Prostate gland (tissue), 2 donors: ENCODE data around the gene HSF2.

Experiments
- POLR2A ChIP-seq: fragments of 450-650 bp; IDR thresholded peaks from one replicate; pipeline ENCODE4 v1.6.1; 2016; ENCODE audit warnings: antibody characterized with exemption, mild to moderate bottlenecking
- TF ChIP-seq, protein P1 (sequence below), 4 experiments: fragments of 200-600 bp in 2 of 4; fragments of 450-650 bp in 2 of 4; sonication (generic) in 2 of 4; IDR thresholded peaks; 1 replicate in 3 of 4; 2 replicates in 1 of 4; pipeline ENCODE4 v1.5.1; 2016 to 2019; ENCODE audit warnings: antibody characterized with exemption in 4 of 4, mild to moderate bottlenecking in 2 of 4, moderate library complexity in 2 of 4

DNA sequence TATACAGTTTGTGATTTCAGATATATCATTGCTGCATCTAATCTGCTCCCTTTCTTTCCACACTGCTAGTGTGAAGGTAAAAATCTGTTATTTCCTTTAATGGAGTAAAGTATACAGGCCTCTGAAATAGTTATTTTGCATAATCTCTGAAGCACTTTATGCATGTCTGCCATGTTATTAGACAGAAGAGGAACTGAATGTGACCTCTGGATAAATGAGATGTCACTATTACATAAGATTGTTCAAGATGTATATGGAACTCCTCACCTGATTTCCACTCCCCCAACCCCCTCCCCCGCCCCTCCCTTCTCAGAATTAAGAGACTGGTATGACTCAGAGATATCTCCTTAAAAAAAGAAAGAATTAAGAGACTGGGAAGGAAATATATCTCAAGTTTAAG, 45.8 kb downstream of the HSF2 start:
- no peak for TF ChIP-seq POLR2A
- TF ChIP-seq, protein P1, sequence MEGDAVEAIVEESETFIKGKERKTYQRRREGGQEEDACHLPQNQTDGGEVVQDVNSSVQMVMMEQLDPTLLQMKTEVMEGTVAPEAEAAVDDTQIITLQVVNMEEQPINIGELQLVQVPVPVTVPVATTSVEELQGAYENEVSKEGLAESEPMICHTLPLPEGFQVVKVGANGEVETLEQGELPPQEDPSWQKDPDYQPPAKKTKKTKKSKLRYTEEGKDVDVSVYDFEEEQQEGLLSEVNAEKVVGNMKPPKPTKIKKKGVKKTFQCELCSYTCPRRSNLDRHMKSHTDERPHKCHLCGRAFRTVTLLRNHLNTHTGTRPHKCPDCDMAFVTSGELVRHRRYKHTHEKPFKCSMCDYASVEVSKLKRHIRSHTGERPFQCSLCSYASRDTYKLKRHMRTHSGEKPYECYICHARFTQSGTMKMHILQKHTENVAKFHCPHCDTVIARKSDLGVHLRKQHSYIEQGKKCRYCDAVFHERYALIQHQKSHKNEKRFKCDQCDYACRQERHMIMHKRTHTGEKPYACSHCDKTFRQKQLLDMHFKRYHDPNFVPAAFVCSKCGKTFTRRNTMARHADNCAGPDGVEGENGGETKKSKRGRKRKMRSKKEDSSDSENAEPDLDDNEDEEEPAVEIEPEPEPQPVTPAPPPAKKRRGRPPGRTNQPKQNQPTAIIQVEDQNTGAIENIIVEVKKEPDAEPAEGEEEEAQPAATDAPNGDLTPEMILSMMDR (IDR thresholded peaks at IDR 0.05), result no peak
